Retinal pigment epithelial cell (primary cell): ENCODE results near the gene RFX4.

Experiments
- DNase-seq: peaks from one replicate; pipeline ENCODE4 v3.0.0-alpha.2; 2010; ENCODE audit warnings: low read depth
- H3K4me3 ChIP-seq: 2 replicates; pipeline ENCODE4 v1.5.1; 2011; ENCODE audit warnings: mild to moderate bottlenecking, low read length, control low read depth, moderate library complexity
- TF ChIP-seq, protein P1 (sequence below): conservative IDR thresholded peaks from 2 replicates; pipeline ENCODE4 v1.5.1; 2011; ENCODE audit warnings: low read depth, low read length, control low read depth, inconsistent platforms

The RFX4 gene

GRCh38 chr12:106633451-106633823 lies 50.6 kb downstream of the RFX4 start:
- TF ChIP-seq, protein P1, sequence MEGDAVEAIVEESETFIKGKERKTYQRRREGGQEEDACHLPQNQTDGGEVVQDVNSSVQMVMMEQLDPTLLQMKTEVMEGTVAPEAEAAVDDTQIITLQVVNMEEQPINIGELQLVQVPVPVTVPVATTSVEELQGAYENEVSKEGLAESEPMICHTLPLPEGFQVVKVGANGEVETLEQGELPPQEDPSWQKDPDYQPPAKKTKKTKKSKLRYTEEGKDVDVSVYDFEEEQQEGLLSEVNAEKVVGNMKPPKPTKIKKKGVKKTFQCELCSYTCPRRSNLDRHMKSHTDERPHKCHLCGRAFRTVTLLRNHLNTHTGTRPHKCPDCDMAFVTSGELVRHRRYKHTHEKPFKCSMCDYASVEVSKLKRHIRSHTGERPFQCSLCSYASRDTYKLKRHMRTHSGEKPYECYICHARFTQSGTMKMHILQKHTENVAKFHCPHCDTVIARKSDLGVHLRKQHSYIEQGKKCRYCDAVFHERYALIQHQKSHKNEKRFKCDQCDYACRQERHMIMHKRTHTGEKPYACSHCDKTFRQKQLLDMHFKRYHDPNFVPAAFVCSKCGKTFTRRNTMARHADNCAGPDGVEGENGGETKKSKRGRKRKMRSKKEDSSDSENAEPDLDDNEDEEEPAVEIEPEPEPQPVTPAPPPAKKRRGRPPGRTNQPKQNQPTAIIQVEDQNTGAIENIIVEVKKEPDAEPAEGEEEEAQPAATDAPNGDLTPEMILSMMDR: no peak
- no peak overlapping the region for H3K4me3 ChIP-seq
- DNase-seq: no peak

DNA sequence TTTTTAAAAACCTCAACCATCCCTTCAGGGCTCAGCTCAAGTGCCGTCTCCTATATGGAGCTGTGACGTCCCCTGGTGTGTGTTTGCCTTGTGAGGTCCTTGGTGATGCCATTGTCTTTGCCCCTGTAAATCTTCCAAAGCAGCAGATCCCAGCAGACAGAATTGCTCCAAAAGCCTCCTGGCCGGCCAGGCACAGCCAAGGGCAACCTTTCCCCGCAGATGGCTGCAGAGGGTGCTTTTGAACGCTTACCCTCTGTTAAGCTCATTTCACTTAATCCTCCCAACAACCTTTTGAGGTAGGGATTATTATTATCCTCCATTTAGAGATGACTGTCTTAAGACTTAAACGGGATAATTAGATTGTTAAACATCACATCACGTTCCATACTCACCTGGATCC lies 51.4 kb downstream of the RFX4 start:
- TF ChIP-seq, protein P1: no peak
- DNase-seq: no peak
- no peak overlapping the region for H3K4me3 ChIP-seq

GRCh38 chr12:106643000-106643399 lies 60.2 kb downstream of the RFX4 start:
- TF ChIP-seq, protein P1: no peak
- DNase-seq: no peak

DNA sequence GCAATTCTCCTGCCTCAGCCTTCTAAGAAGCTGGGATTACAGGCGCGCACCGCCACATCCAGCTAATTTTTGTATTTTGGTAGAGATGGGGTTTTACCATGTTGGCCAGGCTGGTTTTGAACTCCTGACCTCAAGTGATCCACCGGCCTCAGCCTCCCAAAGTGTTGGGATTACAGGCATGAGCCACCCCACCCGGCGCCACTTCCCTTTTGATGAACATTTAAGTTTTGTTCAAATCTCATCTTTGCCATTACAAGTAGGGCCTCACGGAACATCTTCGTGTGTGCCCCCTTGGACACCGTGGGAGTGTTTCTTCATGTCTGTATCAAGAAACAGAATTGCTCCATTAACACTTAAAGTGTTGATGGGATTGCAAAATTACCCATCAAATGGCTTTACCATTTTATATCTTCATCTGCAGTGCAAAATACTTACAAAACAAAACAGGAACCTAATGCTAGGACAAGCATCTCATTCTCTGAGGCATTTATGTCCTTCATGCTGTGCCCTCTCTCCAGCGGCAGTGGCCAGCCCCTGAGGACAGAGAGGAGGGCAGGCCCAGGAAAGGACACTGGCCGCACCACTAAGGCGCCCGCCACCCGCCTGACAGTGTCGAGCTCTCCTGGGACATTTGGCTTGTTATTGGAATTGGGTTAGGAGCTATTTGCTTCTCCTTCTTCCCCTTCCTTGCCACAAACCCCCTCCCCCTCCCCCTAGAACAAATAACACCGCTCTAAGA lies 61.7 kb downstream of the RFX4 start:
- TF ChIP-seq, protein P1: no peak
- DNase-seq: no peak
- no peak overlapping the region for H3K4me3 ChIP-seq

More at GRCh38 chr12:106643000-106643399, 60.2 kb downstream of the RFX4 start:
- no peak overlapping the region for H3K4me3 ChIP-seq

- peak; percentile 88 for DNase-seq
- TF ChIP-seq, protein P1: no peak
- no peak overlapping the region for H3K4me3 ChIP-seq
These were observed 62.2 kb downstream of the RFX4 start for GRCh38 chr12:106645074-106645421.

GRCh38 chr12:106645465-106646330 lies 62.9 kb downstream of the RFX4 start:
- TF ChIP-seq, protein P1: no peak
- H3K4me3 ChIP-seq: no peak overlapping the region
- DNase-seq: no peak
